Measurements from ENCODE around the gene ASPSCR1. TPM values are rescaled to one million over a fixed set of nuclear protein-coding genes. Genes with fewer than 3 reads are reported as not detected.

The ASPSCR1 gene
- total RNA-seq, 1 donor from 2014 or later, result 45.9 TPM

- no peak for DNase-seq (ENCODE audit: extremely low spot score, unreplicated experiment)
- Mint-ChIP-seq H3K27ac (ENCODE audit: unreplicated experiment) (no peak overlapping the region), H3K4me1 (ENCODE audit: unreplicated experiment) (peaks cover 14% of the 10 kb centered on the region), H3K36me3 (ENCODE audit: unreplicated experiment) (no peaks in the 10 kb centered on the region), H3K9me3 (ENCODE audit: unreplicated experiment) (no peaks in the 10 kb centered on the region), H3K27me3 (ENCODE audit: unreplicated experiment) (no peaks in the 10 kb centered on the region), H3K4me3 (ENCODE audit: unreplicated experiment) (no peak overlapping the region)
- TF ChIP-seq CTCF (IDR thresholded peaks at IDR 0.05), result no peak
These were observed 62.4 kb downstream of the ASPSCR1 start for GRCh38 chr17:82039695-82040299.

- no peaks in the 10 kb centered on the region for H3K27me3 Mint-ChIP-seq (ENCODE audit: unreplicated experiment)
- TF ChIP-seq CTCF (IDR thresholded peaks at IDR 0.05), result no peak
- DNase-seq (ENCODE audit: extremely low spot score, unreplicated experiment), result no peak
- no peak overlapping the region for H3K4me3 Mint-ChIP-seq (ENCODE audit: unreplicated experiment)
- no peak overlapping the region for H3K27ac Mint-ChIP-seq (ENCODE audit: unreplicated experiment)
- H3K36me3 Mint-ChIP-seq (ENCODE audit: unreplicated experiment), result no peaks in the 10 kb centered on the region
- peaks cover 11% of the 10 kb centered on the region for H3K4me1 Mint-ChIP-seq (ENCODE audit: unreplicated experiment)
- no peaks in the 10 kb centered on the region for H3K9me3 Mint-ChIP-seq (ENCODE audit: unreplicated experiment)
These were observed 63.9 kb downstream of the ASPSCR1 start for GRCh38 chr17:82041144-82041814.

- H3K36me3 Mint-ChIP-seq (ENCODE audit: unreplicated experiment), result peaks cover 8% of the 10 kb centered on the region
- H3K4me3 Mint-ChIP-seq (ENCODE audit: unreplicated experiment), result no peak overlapping the region
- H3K27me3 Mint-ChIP-seq (ENCODE audit: unreplicated experiment), result no peaks in the 10 kb centered on the region
- H3K27ac Mint-ChIP-seq (ENCODE audit: unreplicated experiment), result no peak overlapping the region
- H3K9me3 Mint-ChIP-seq (ENCODE audit: unreplicated experiment), result no peaks in the 10 kb centered on the region
- no peak for TF ChIP-seq CTCF (IDR thresholded peaks at IDR 0.05)
- H3K4me1 Mint-ChIP-seq (ENCODE audit: unreplicated experiment), result peaks cover 9% of the 10 kb centered on the region
- DNase-seq (ENCODE audit: extremely low spot score, unreplicated experiment), result no peak
These were observed 65.2 kb downstream of the ASPSCR1 start for GRCh38 chr17:82042649-82043048.

GRCh38 chr17:82043507-82043906 lies 66.1 kb downstream of the ASPSCR1 start:
- peaks cover 9% of the 10 kb centered on the region for H3K36me3 Mint-ChIP-seq (ENCODE audit: unreplicated experiment)
- H3K27me3 Mint-ChIP-seq (ENCODE audit: unreplicated experiment), result no peaks in the 10 kb centered on the region
- H3K4me1 Mint-ChIP-seq (ENCODE audit: unreplicated experiment), result peaks cover 5% of the 10 kb centered on the region
- no peaks in the 10 kb centered on the region for H3K9me3 Mint-ChIP-seq (ENCODE audit: unreplicated experiment)
- DNase-seq (ENCODE audit: extremely low spot score, unreplicated experiment), result no peak
- no peak overlapping the region for H3K4me3 Mint-ChIP-seq (ENCODE audit: unreplicated experiment)
- no peak for TF ChIP-seq CTCF (IDR thresholded peaks at IDR 0.05)
- no peak overlapping the region for H3K27ac Mint-ChIP-seq (ENCODE audit: unreplicated experiment)

GRCh38 chr17:82045936-82046484 lies 68.6 kb downstream of the ASPSCR1 start:
- Mint-ChIP-seq H3K9me3 (ENCODE audit: unreplicated experiment) (no peaks in the 10 kb centered on the region), H3K4me1 (ENCODE audit: unreplicated experiment) (peaks cover 13% of the 10 kb centered on the region), H3K27ac (ENCODE audit: unreplicated experiment) (no peak overlapping the region), H3K4me3 (ENCODE audit: unreplicated experiment) (no peak overlapping the region), H3K27me3 (ENCODE audit: unreplicated experiment) (no peaks in the 10 kb centered on the region), H3K36me3 (ENCODE audit: unreplicated experiment) (peaks cover 13% of the 10 kb centered on the region)
- no peak for DNase-seq (ENCODE audit: extremely low spot score, unreplicated experiment)
- no peak for TF ChIP-seq CTCF (IDR thresholded peaks at IDR 0.05)

All from osteocyte (in vitro differentiated cells).